Karpas-422 (cell line): Measurements from ENCODE around the gene EVA1B. TPM values are rescaled to one million over a fixed set of nuclear protein-coding genes. Genes with fewer than 3 reads are reported as not detected.

Source experiments
- DNase-seq: peaks from one replicate; pipeline ENCODE4 v3.0.0-alpha.2; 2015
- H2AFZ ChIP-seq: fragments of 200-600 bp; sonication (generic); 2 replicates; pipeline ENCODE4 v1.6.1; 2014; ENCODE audit warnings: antibody characterized with exemption, low read length, mixed read lengths
- H3K27ac ChIP-seq: fragments of 200-600 bp; sonication (generic); 2 replicates; pipeline ENCODE4 v1.5.1; 2014; ENCODE audit warnings: mild to moderate bottlenecking, low read length, moderate library complexity
- H3K27me3 ChIP-seq: fragments of 200-600 bp; sonication (generic); 2 replicates; pipeline ENCODE4 v1.6.1; 2014; ENCODE audit warnings: low read length, mixed read lengths
- H3K36me3 ChIP-seq: fragments of 200-600 bp; sonication (generic); 2 replicates; pipeline ENCODE4 v1.6.1; 2014; ENCODE audit warnings: low read length, mixed read lengths; ENCODE audit not compliant: insufficient read depth
- H3K4me1 ChIP-seq: fragments of 200-600 bp; sonication (generic); 2 replicates; pipeline ENCODE4 v1.6.1; 2014; ENCODE audit warnings: mild to moderate bottlenecking, low read length, mixed read lengths
- H3K4me2 ChIP-seq: fragments of 200-600 bp; sonication (generic); 2 replicates; pipeline ENCODE4 v1.6.1; 2014; ENCODE audit warnings: low read length, low read depth, mild to moderate bottlenecking; ENCODE audit not compliant: poor library complexity, severe bottlenecking
- H3K4me3 ChIP-seq: fragments of 200-600 bp; sonication (generic); 2 replicates; pipeline ENCODE4 v1.5.1; 2014; ENCODE audit warnings: mild to moderate bottlenecking, antibody characterized with exemption, low read length, mixed read lengths
- H3K79me2 ChIP-seq: fragments of 200-600 bp; sonication (generic); 2 replicates; pipeline ENCODE4 v1.6.1; 2014; ENCODE audit warnings: mild to moderate bottlenecking, low read length, mixed read lengths
- H3K9ac ChIP-seq: fragments of 200-600 bp; sonication (generic); 2 replicates; pipeline ENCODE4 v1.6.0; 2014; ENCODE audit warnings: low read length
- H3K9me2 ChIP-seq: fragments of 200-600 bp; sonication (generic), shearing (Covaris generic); replicated peaks from 2 replicates; pipeline ENCODE4 v1.6.0; 2014; ENCODE audit warnings: mild to moderate bottlenecking, low read length, moderate library complexity; ENCODE audit not compliant: insufficient read depth
- H3K9me3 ChIP-seq: fragments of 300-700, 200-600 bp; sonication (generic); 2 replicates; pipeline ENCODE4 v1.6.1; 2014; ENCODE audit warnings: low read length, mixed read lengths
- H4K20me1 ChIP-seq: fragments of 200-600 bp; sonication (generic); 2 replicates; pipeline ENCODE4 v1.6.1; 2014; ENCODE audit warnings: mild to moderate bottlenecking, antibody characterized with exemption, low read length, low read depth; ENCODE audit not compliant: insufficient read depth
- total RNA-seq: library from RNA; depleted of rRNA; stranded (reverse); fragments of >200 nt; shearing (Covaris generic); gene quantifications from 2 replicates; pipeline ENCODE4 v1.2.3, GENCODE V29; 2014; ENCODE audit warnings: low replicate concordance

The EVA1B gene
- total RNA-seq, 1 experiment from 2014 or later = 0.75 TPM

- H3K4me1 ChIP-seq = peaks cover under 1% of the 10 kb centered on the region
These were observed 4.6 kb upstream of the EVA1B start for GRCh38 chr1:36328088-36328480.

GRCh38 chr1:36327421-36328087, 4.1 kb upstream of the EVA1B start:
- DNase-seq = no peak
- Histone ChIP-seq H3K4me1 (peaks cover 6% of the 10 kb centered on the region), H3K9me3 (no peaks in the 10 kb centered on the region), H3K9me2 (no peaks in the 10 kb centered on the region), H4K20me1 (no peaks in the 10 kb centered on the region), H3K27ac (no peak overlapping the region), H3K36me3 (no peaks in the 10 kb centered on the region), H2AFZ (no peak overlapping the region), H3K79me2 (no peaks in the 10 kb centered on the region), H3K9ac (no peak overlapping the region), H3K27me3 (no peaks in the 10 kb centered on the region), H3K4me3 (no peak overlapping the region), H3K4me2 (no peak overlapping the region)

More at GRCh38 chr1:36328088-36328480, 4.6 kb upstream of the EVA1B start:
- Histone ChIP-seq H2AFZ (no peak overlapping the region), H3K4me3 (no peak overlapping the region), H3K36me3 (no peaks in the 10 kb centered on the region), H3K9me2 (no peaks in the 10 kb centered on the region), H3K9ac (no peak overlapping the region), H3K9me3 (no peaks in the 10 kb centered on the region), H3K79me2 (no peaks in the 10 kb centered on the region), H3K27ac (no peak overlapping the region), H3K27me3 (no peaks in the 10 kb centered on the region), H4K20me1 (no peaks in the 10 kb centered on the region), H3K4me2 (no peak overlapping the region)
- no peak for DNase-seq

GRCh38 chr1:36326499-36326898, 3.1 kb upstream of the EVA1B start:
- Histone ChIP-seq H3K27me3 (no peaks in the 10 kb centered on the region), H3K79me2 (no peaks in the 10 kb centered on the region), H2AFZ (no peak overlapping the region), H3K4me1 (peaks cover 15% of the 10 kb centered on the region), H3K27ac (no peak overlapping the region), H3K9me3 (no peaks in the 10 kb centered on the region), H3K9ac (no peak overlapping the region), H3K9me2 (no peaks in the 10 kb centered on the region), H3K4me2 (no peak overlapping the region), H3K4me3 (no peak overlapping the region), H4K20me1 (no peaks in the 10 kb centered on the region), H3K36me3 (no peaks in the 10 kb centered on the region)
- no peak for DNase-seq

GRCh38 chr1:36324353-36324703, 883 bp upstream of the EVA1B start:
- Histone ChIP-seq H3K36me3 (no peaks in the 10 kb centered on the region), H3K9me2 (no peaks in the 10 kb centered on the region), H3K79me2 (no peaks in the 10 kb centered on the region), H3K27me3 (no peaks in the 10 kb centered on the region), H3K4me3 (no peak overlapping the region), H3K4me2 (no peak overlapping the region), H2AFZ (no peak overlapping the region), H3K9me3 (no peaks in the 10 kb centered on the region), H3K27ac (no peak overlapping the region), H3K4me1 (peaks cover 24% of the 10 kb centered on the region), H3K9ac (no peak overlapping the region), H4K20me1 (no peaks in the 10 kb centered on the region)
- no peak for DNase-seq

- Histone ChIP-seq H3K4me2 (peak overlapping the region; percentile 74), H3K9me2 (no peaks in the 10 kb centered on the region), H3K79me2 (no peaks in the 10 kb centered on the region), H3K4me1 (peaks cover 24% of the 10 kb centered on the region), H3K27ac (no peak overlapping the region), H3K4me3 (peak overlapping the region; percentile 63; the same call in 1 of the 2 replicates), H2AFZ (no peak overlapping the region), H3K36me3 (no peaks in the 10 kb centered on the region), H4K20me1 (no peaks in the 10 kb centered on the region), H3K9me3 (no peaks in the 10 kb centered on the region), H3K9ac (peak overlapping the region; percentile 59), H3K27me3 (no peaks in the 10 kb centered on the region)
- no peak for DNase-seq
These were observed 434 bp downstream of the EVA1B start for GRCh38 chr1:36322786-36323635.

GRCh38 chr1:36322041-36322785, 1.2 kb downstream of the EVA1B start:
- Histone ChIP-seq H3K79me2 (no peaks in the 10 kb centered on the region), H4K20me1 (no peaks in the 10 kb centered on the region), H3K27me3 (no peaks in the 10 kb centered on the region), H3K36me3 (no peaks in the 10 kb centered on the region), H3K9ac (no peak overlapping the region), H3K4me3 (peak overlapping the region; percentile 63; the same call in 1 of the 2 replicates), H3K4me1 (peaks cover 24% of the 10 kb centered on the region), H2AFZ (no peak overlapping the region), H3K9me2 (no peaks in the 10 kb centered on the region), H3K27ac (no peak overlapping the region), H3K4me2 (peak overlapping the region; percentile 74), H3K9me3 (no peaks in the 10 kb centered on the region)
- DNase-seq = no peak

GRCh38 chr1:36321119-36321951, 2.1 kb downstream of the EVA1B start:
- Histone ChIP-seq H4K20me1 (no peaks in the 10 kb centered on the region), H3K27me3 (no peaks in the 10 kb centered on the region), H3K36me3 (no peaks in the 10 kb centered on the region), H3K9me3 (no peaks in the 10 kb centered on the region), H3K79me2 (no peaks in the 10 kb centered on the region), H3K27ac (no peak overlapping the region), H3K4me1 (peaks cover 24% of the 10 kb centered on the region), H3K4me2 (no peak overlapping the region), H3K4me3 (no peak overlapping the region), H3K9ac (no peak overlapping the region), H3K9me2 (no peaks in the 10 kb centered on the region), H2AFZ (no peak overlapping the region)
- DNase-seq = no peak
